ENCODE data around the gene ROBO1. TPM values are rescaled to one million over a fixed set of nuclear protein-coding genes. Genes with fewer than 3 reads are reported as not detected.

The ROBO1 gene
- total and polyA plus RNA-seq, 2 of the 13 experiments (the other 11 are each of a cell fraction or from before 2014, with no cell fraction given), result 52.2 to 71.0 TPM

- Histone ChIP-seq H3K27ac (ENCODE audit: extremely low read length, insufficient read depth, low read length) (no peak overlapping the region), H3K9me3 (ENCODE audit: low read length) (no peaks in the 10 kb centered on the region), H4K20me1 (ENCODE audit: insufficient read depth, low read length) (no peaks in the 10 kb centered on the region), H3K9ac (ENCODE audit: insufficient read depth, low read depth, low read length) (no peak overlapping the region), H3K4me2 (ENCODE audit: low read depth, low read length) (no peak overlapping the region), H3K4me1 (ENCODE audit: insufficient read depth, low read length) (no peaks in the 10 kb centered on the region), H3K36me3 (replicated peaks in 1 of 2; ENCODE audit: control insufficient read depth in 1 of 2, insufficient read depth in 2 of 2, low read length in 2 of 2) (no peaks in the 10 kb centered on the region), H2AFZ (ENCODE audit: low read length) (no peak overlapping the region), H3K27me3 (ENCODE audit: control insufficient read depth in 1 of 2, insufficient read depth in 2 of 2, low read length in 2 of 2) (no peaks in the 10 kb centered on the region), H3K4me3 (replicated peaks in 1 of 3; ENCODE audit: insufficient read depth in 1 of 3, low read depth in 2 of 3, low read length in 3 of 3) (no peak overlapping the region), H3K79me2 (ENCODE audit: insufficient read depth, low read length) (no peaks in the 10 kb centered on the region)
- ChIA-PET POLR2A (no interaction called here), CTCF (ENCODE audit: low intra/inter-chr PET ratio, low total read pairs) (no interaction called here)
- intact Hi-C loops (cut with micrococcal nuclease; ENCODE audit: unreplicated experiment), result no loop called here
- ATAC-seq (no peak), DNase-seq (ENCODE audit: low spot score) (no peak), FAIRE-seq (no peak)
- WGBS (ENCODE audit: low lambda C conversion rate), result 6% methylated on average over 5 of the region's 5 CpGs
- BruUV-seq (replicated peaks), result no TSS peak
- TF ChIP-seq ZNF563 (CRISPR knock-in tag; IDR thresholded peaks at IDR 0.05), result no peak
- in situ Hi-C loops (cut with HindIII; ENCODE audit: extremely low pct_ligation_motif_present, low pct_unique_long_range_greater_than_20kb), result loop anchor here (10.0 to 25.0 kb wide), 2 partner anchors 280 to 702 kb away; no protein-coding TSS in a partner anchor
Observed at GRCh38 chr3:79364784-79365183, 403.0 kb downstream of the ROBO1 start.

- Histone ChIP-seq H4K20me1 (ENCODE audit: insufficient read depth, low read length) (no peaks in the 10 kb centered on the region), H3K9ac (ENCODE audit: insufficient read depth, low read depth, low read length) (no peak overlapping the region), H2AFZ (ENCODE audit: low read length) (no peak overlapping the region), H3K4me1 (ENCODE audit: insufficient read depth, low read length) (no peaks in the 10 kb centered on the region), H3K9me3 (ENCODE audit: low read length) (no peaks in the 10 kb centered on the region), H3K4me2 (ENCODE audit: low read depth, low read length) (no peak overlapping the region), H3K79me2 (ENCODE audit: insufficient read depth, low read length) (no peaks in the 10 kb centered on the region), H3K4me3 (replicated peaks in 1 of 3; ENCODE audit: insufficient read depth in 1 of 3, low read depth in 2 of 3, low read length in 3 of 3) (no peak overlapping the region), H3K27me3 (ENCODE audit: control insufficient read depth in 1 of 2, insufficient read depth in 2 of 2, low read length in 2 of 2) (no peaks in the 10 kb centered on the region), H3K36me3 (replicated peaks in 1 of 2; ENCODE audit: control insufficient read depth in 1 of 2, insufficient read depth in 2 of 2, low read length in 2 of 2) (no peaks in the 10 kb centered on the region), H3K27ac (ENCODE audit: extremely low read length, insufficient read depth, low read length) (no peak overlapping the region)
- ChIA-PET CTCF (ENCODE audit: low intra/inter-chr PET ratio, low total read pairs) (interaction anchor here (2.9 kb wide), 1 partner anchor 276 kb away, joined by 18 read pairs; no protein-coding TSS in a partner anchor), POLR2A (no interaction called here)
- WGBS (ENCODE audit: low lambda C conversion rate), result 3% methylated on average over 3 of the region's 3 CpGs
- intact Hi-C loops (cut with micrococcal nuclease; ENCODE audit: unreplicated experiment) (loop anchor here (1.0 kb wide), 1 partner anchor 135 kb away; no protein-coding TSS in a partner anchor), in situ Hi-C loops (cut with HindIII; ENCODE audit: extremely low pct_ligation_motif_present, low pct_unique_long_range_greater_than_20kb) (loop anchor here (10.0 to 25.0 kb wide), 2 partner anchors 278 to 700 kb away; no protein-coding TSS in a partner anchor)
- FAIRE-seq, result no peak
- DNase-seq (ENCODE audit: low spot score), result no peak
- BruUV-seq (replicated peaks), result no TSS peak
- ATAC-seq, result no peak
- TF ChIP-seq ZNF737 (CRISPR knock-in tag; IDR thresholded peaks at IDR 0.05; ENCODE audit: borderline replicate concordance) (no peak), U2AF2 (IDR thresholded peaks at IDR 0.05; ENCODE audit: low read depth, low read length) (no peak), ZNF333 (CRISPR knock-in tag; IDR thresholded peaks at IDR 0.05; ENCODE audit: borderline replicate concordance) (no peak), ZBTB46 (CRISPR knock-in tag; IDR thresholded peaks at IDR 0.05; ENCODE audit: borderline replicate concordance) (no peak), FOXK1 (CRISPR knock-in tag; IDR thresholded peaks at IDR 0.05; ENCODE audit: borderline replicate concordance, low read depth) (no peak), ZSCAN20 (CRISPR knock-in tag; IDR thresholded peaks at IDR 0.05; ENCODE audit: borderline replicate concordance) (no peak), ARHGAP35 (CRISPR knock-in tag; IDR thresholded peaks at IDR 0.05; ENCODE audit: borderline replicate concordance) (no peak), DRAP1 (CRISPR knock-in tag; IDR thresholded peaks at IDR 0.05) (no peak), ZNF282 (IDR thresholded peaks at IDR 0.05; ENCODE audit: partially characterized antibody) (no peak), ZNF281 (CRISPR knock-in tag; IDR thresholded peaks at IDR 0.05; ENCODE audit: borderline replicate concordance) (no peak), ZNF30 (CRISPR knock-in tag; IDR thresholded peaks at IDR 0.05) (no peak)
Observed at GRCh38 chr3:79362571-79363270, 405.1 kb downstream of the ROBO1 start.
